NCI-H2196 (cell line): ENCODE data around the gene RPL10A.
"Not testable (repeated sequence)": the region's sequence is repeated elsewhere in the genome, so short reads cannot be mapped to it uniquely, and the experiment has no call there.

Experiments
- DNase-seq: peaks from one replicate; lab custom pipeline; 2025; ENCODE audit not compliant: unreplicated experiment; lab: John Stamatoyannopoulos, UW

Gene RPL10A

GRCh38 chr6:35506536-35506935 lies 38.3 kb downstream of the RPL10A start:
- no peak for DNase-seq

DNA sequence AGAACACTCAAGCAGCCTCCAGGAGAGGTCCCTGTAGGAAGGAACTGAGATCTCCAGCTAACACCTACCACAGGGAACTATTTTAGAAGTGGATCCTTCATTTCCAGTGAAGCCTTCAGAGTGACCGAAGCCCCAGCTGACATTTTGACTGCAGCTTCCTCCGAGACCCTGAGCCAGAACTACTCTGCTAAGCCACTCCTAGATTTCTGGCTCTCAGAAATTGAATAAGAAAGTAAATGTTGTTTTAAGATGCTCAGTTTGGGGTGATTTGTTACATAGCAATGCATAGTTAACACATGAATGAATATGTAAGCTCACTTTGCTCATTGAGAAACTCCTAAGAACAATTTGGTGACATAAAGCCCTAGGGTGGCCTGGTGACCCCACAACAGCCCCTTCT lies 39.0 kb downstream of the RPL10A start:
- DNase-seq = no peak

DNA sequence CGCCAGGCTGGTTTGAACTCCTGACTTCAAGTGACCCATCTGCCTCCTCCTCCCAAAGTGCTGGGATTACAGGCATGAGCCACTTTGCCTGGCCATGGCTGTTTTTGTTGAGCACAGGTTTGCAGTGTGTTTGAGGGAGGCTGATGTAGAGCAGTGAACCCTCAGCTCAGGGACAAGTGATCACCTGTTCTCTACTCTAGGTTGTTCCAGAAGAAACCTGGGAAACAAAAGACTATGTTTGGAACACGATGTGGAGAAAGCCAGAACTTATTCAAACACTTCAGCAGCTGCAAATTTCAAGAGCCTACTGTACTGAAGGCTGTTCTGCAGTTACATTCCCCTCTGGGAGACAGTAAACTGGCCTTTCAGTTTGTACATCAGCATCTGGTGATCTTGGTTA lies 39.8 kb downstream of the RPL10A start:
- no peak for DNase-seq

GRCh38 chr6:35508542-35508941 lies 40.3 kb downstream of the RPL10A start:
- DNase-seq = no peak

- no peak for DNase-seq
These were observed 42.8 kb downstream of the RPL10A start for GRCh38 chr6:35510916-35511561.

DNA sequence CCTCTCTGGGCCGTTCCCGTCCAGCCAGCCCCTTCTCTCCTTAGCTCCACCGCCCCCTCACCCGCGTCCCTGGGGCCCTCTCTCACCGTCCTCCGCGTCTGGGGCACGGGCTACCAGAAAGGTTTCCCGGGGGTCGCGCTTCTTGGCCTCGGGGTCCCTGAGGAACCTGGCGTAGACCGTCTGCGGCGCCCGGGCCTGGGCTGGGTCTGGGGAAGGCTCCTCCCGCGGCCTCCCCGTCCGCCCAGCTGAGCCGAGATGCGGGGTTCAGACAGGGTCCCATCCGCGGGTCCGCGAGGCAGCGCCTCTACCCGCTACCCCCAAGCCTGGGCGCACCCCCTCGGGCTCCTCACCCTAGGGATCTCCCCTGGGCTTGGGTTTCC lies 43.4 kb downstream of the RPL10A start:
- no peak for DNase-seq

- no peak for DNase-seq
These were observed 43.8 kb downstream of the RPL10A start for GRCh38 chr6:35512006-35512405.

DNA sequence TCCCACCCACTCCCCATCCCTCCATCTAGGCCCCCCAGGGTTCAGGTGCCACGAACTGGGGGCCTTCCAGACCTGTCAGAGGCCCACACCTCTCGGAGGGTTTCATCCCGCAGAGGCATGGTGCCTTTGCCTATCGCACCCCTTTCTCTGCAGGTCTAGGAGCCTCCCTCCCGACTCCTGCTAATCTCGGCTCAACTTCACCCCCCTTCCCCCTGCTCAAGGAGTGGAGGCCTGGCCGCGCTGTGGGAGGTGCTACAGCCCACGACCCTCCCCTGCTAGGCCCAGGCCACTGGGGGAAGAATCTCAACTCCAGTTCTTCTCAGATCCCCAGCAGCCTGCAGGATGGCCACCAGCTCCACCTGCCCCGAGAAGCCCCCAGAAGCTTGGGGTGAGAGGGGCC lies 44.5 kb downstream of the RPL10A start, which contains the start of gene TULP1:
TULP1 (minus strand) TSS at position 157 of the 400 bp plus-strand sequence; CDS start at position 119, 38 bp downstream.
- DNase-seq = no peak

GRCh38 chr6:35514587-35514986 lies 46.4 kb downstream of the RPL10A start:
- no peak for DNase-seq

GRCh38 chr6:35515939-35516338 lies 47.7 kb downstream of the RPL10A start:
- DNase-seq = not testable (repeated sequence)

GRCh38 chr6:35516712-35517111 lies 48.5 kb downstream of the RPL10A start:
- no peak for DNase-seq

- not testable (repeated sequence) for DNase-seq
These were observed 49.8 kb downstream of the RPL10A start for GRCh38 chr6:35517978-35518377.

DNA sequence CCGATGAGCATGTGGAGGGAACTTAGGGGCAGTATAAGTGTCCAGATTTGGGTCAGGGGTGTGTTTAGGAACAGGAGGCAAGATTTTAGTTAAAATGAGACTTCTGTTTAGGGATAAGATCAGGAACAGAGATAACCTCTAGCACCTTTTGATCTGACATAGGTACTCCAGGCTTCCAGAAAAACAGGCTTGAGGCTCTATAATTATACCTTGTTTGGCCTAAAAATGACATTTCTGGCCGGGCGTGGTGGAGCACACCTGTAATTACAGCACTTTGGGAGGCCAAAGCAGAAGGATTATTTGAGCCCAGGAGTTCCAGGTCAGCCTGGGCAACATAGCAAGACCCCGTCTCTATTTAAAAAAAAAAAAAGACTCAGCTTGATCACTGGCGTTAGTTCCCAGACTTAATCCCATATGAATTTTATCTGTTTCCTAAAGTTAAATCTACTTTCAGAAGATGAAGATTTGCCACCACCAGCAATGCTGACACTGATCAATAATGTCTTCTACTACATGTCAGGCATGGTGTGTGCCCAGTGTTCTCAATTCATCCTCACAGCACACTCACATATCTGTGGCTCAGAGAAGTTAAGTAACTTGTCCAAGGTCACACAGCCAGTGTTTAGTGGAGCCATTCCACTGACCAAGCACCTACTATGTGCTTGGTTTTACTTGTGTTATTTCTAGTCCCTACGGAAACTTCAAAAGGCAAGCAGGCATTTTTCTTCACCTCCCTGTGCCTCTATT lies 50.5 kb downstream of the RPL10A start:
- no peak for DNase-seq

DNA sequence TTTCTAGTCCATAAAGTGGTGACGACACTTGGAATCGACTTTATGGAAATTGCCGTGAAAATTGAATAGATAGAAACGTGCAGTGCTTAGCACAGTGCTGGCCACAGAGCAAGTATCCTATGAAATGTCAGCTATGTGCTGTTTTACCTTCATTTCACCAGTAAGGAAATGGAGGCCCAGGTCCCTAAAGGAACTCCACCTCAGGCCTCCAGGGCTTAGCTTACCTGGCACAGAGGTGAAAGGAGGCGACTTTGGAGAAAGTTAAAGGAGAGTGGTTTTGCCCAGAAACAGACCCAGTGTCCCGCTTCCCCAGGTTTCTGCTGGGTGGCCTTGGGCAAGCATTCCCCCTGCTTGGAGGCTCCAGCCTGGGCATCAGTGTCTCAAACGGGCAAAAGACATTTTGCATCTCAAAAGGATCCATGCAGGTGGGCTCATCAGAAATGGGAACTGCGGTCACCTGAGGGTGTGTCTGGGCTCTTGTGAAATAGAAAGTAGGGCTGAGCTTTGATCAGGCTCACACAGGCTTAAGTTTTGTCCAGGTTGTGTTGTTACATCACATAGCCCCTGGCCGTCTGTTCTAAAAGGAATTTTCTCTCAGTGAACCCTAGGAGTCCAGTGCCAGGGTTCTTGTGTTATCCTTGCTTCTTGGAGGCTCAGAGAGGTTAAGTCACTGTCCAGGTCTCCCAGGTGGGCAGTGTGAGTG lies 51.3 kb downstream of the RPL10A start:
- DNase-seq = no peak
